ENCODE measurements around the gene RALY. TPM values are rescaled to one million over a fixed set of nuclear protein-coding genes. Genes with fewer than 3 reads are reported as not detected.

RALY gene
- total and polyA plus RNA-seq, 2 of the 4 experiments (the other 2 are of a cell fraction) = 46.2 to 115 TPM

DNA sequence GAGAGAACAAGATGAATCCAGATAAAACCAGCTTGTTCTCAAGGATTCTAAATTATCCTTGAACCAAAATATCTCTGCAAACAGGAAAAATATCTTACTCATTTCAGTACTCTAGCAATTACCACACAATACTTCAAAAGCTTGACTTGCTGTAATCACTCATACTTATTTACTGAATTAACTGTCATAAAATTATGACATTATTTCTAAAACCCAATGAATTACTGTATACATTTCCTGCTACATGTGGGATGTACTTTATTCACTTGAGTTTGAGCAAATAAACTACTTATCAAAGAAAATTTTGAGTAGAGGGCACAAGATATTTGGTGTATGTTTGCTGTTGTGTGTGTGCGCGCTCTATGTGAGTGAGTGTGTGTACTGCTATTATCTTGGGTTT lies 108.6 kb downstream of the RALY start:
- WGBS, 2 experiments (ENCODE audit: extremely low coverage in 2 of 2, insufficient read length in 1 of 2) = no CpG with 5 or more reads among the region's 2 CpGs
- H3K4me1 ChIP-seq (ENCODE audit: control insufficient read depth, insufficient read depth, low read length) = peaks cover 5% of the 10 kb centered on the region
- CTCF ChIA-PET = no interaction called here
- H3K4ac ChIP-seq (ENCODE audit: low read depth, low read length) = no peak overlapping the region
- TF ChIP-seq CHD1 (IDR thresholded peaks at IDR 0.05; ENCODE audit: low read depth, low read length) = no peak
- no peak for TF ChIP-seq MAFK (IDR thresholded peaks at IDR 0.05; ENCODE audit: low read depth, low read length)
- no peak for TF ChIP-seq CTCF (conservative IDR thresholded peaks at IDR 0.05; ENCODE audit: low read depth, low read length)
- TF ChIP-seq RCOR1 (IDR thresholded peaks at IDR 0.05; ENCODE audit: insufficient replicate concordance, low read length) = no peak
- no peak for TF ChIP-seq NFE2L2 (IDR thresholded peaks at IDR 0.05; ENCODE audit: low read depth, low read length)
- no peak for TF ChIP-seq RFX5 (IDR thresholded peaks at IDR 0.05; ENCODE audit: low read depth, low read length)
- no peak for TF ChIP-seq BHLHE40 (IDR thresholded peaks at IDR 0.05; ENCODE audit: low read depth, low read length)
- TF ChIP-seq SMC3 (IDR thresholded peaks at IDR 0.05; ENCODE audit: low read depth, low read length) = no peak
- TF ChIP-seq, protein P1, sequence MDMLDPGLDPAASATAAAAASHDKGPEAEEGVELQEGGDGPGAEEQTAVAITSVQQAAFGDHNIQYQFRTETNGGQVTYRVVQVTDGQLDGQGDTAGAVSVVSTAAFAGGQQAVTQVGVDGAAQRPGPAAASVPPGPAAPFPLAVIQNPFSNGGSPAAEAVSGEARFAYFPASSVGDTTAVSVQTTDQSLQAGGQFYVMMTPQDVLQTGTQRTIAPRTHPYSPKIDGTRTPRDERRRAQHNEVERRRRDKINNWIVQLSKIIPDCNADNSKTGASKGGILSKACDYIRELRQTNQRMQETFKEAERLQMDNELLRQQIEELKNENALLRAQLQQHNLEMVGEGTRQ (IDR thresholded peaks at IDR 0.05; ENCODE audit: low read depth, low read length) = no peak
- no peak for TF ChIP-seq MAZ (IDR thresholded peaks at IDR 0.05; ENCODE audit: borderline replicate concordance, low read depth, low read length)
- TF ChIP-seq CEBPB (IDR thresholded peaks at IDR 0.05; ENCODE audit: low read depth, low read length) = no peak
- no peak for TF ChIP-seq FOS (IDR thresholded peaks at IDR 0.05; ENCODE audit: low read depth, low read length)
- H3K18ac ChIP-seq (ENCODE audit: low read depth, low read length) = no peak overlapping the region
- H3K9me3 ChIP-seq (ENCODE audit: control insufficient read depth, insufficient read depth, low read length) = no peaks in the 10 kb centered on the region
- H3K27ac ChIP-seq (ENCODE audit: insufficient read depth, low read length) = no peak overlapping the region
- H2BK120ac ChIP-seq (ENCODE audit: low read depth, low read length) = no peak overlapping the region
- H3K36me3 ChIP-seq (ENCODE audit: control insufficient read depth, insufficient read depth, low read length) = peaks cover 61% of the 10 kb centered on the region
- no TSS peak for BruUV-seq (replicated peaks)
- H4K20me1 ChIP-seq (ENCODE audit: insufficient read depth, low read length) = peaks cover 96% of the 10 kb centered on the region
- dilution Hi-C loops (cut with HindIII; ENCODE audit: low sequenced_read_pairs, unreplicated experiment) (no loop called here), in situ Hi-C loops (cut with MboI; ENCODE audit: low sequenced_read_pairs) (no loop called here), intact Hi-C loops (cut with micrococcal nuclease) (no loop called here)
- H3K4me3 ChIP-seq (ENCODE audit: insufficient read depth, low read depth, low read length) = no peak overlapping the region
- ATAC-seq (ENCODE audit: low read depth) (no peak), DNase-seq (no peak)
- no peak overlapping the region for H2BK20ac ChIP-seq (ENCODE audit: low read depth, low read length)
- no peak overlapping the region for H4K91ac ChIP-seq (ENCODE audit: insufficient read depth, low read depth, low read length)
- H3K4me2 ChIP-seq (ENCODE audit: low read depth, low read length) = no peak overlapping the region
- POLR2A ChIA-PET (ENCODE audit: unreplicated experiment) = no interaction called here
- H3K23ac ChIP-seq (ENCODE audit: low read depth, low read length) = peak overlapping the region; percentile 35; the same call in 1 of the 2 replicates
- no peak overlapping the region for H4K8ac ChIP-seq (ENCODE audit: low read depth in 2 of 2, low read length in 2 of 2)
- H3K9ac ChIP-seq (ENCODE audit: low read depth, low read length) = no peak overlapping the region
- peaks cover 15 to 74% of the 10 kb centered on the region in 2 experiments for H3K79me1 ChIP-seq (ENCODE audit: low read depth in 1 of 2, low read length in 2 of 2)
- H3K9me1 ChIP-seq (ENCODE audit: insufficient read depth, low read length) = peaks cover 8% of the 10 kb centered on the region; the same call in 1 of the 2 replicates
- no peak overlapping the region for H2AFZ ChIP-seq (replicated peaks; ENCODE audit: low read length, poor library complexity)
- no peak overlapping the region for H4K5ac ChIP-seq (ENCODE audit: low read depth, low read length)
- H3K14ac ChIP-seq (replicated peaks; ENCODE audit: low read depth, low read length) = no peak overlapping the region
- no peak overlapping the region for H2AK5ac ChIP-seq (ENCODE audit: low read depth, low read length)
- H2BK15ac ChIP-seq (ENCODE audit: low read depth, low read length) = no peak overlapping the region
- no peaks in the 10 kb centered on the region for H3K27me3 ChIP-seq (ENCODE audit: control insufficient read depth, insufficient read depth, low read length)
- no peak overlapping the region for H2BK5ac ChIP-seq (ENCODE audit: low read depth, low read length, poor library complexity, severe bottlenecking)
- no peak overlapping the region for H3K56ac ChIP-seq (ENCODE audit: extremely low read depth, insufficient read depth, low read length)
- H2AK9ac ChIP-seq (replicated peaks; ENCODE audit: low read depth, low read length, poor library complexity) = no peak overlapping the region

Measured in IMR-90 (cell line).